ENCODE data around the gene DNAJC17. TPM values are rescaled to one million over a fixed set of nuclear protein-coding genes. Genes with fewer than 3 reads are reported as not detected.

Gene DNAJC17
- total and polyA plus RNA-seq, 12 donors = 9.9 to 62.1 (median 16.2) TPM

DNA sequence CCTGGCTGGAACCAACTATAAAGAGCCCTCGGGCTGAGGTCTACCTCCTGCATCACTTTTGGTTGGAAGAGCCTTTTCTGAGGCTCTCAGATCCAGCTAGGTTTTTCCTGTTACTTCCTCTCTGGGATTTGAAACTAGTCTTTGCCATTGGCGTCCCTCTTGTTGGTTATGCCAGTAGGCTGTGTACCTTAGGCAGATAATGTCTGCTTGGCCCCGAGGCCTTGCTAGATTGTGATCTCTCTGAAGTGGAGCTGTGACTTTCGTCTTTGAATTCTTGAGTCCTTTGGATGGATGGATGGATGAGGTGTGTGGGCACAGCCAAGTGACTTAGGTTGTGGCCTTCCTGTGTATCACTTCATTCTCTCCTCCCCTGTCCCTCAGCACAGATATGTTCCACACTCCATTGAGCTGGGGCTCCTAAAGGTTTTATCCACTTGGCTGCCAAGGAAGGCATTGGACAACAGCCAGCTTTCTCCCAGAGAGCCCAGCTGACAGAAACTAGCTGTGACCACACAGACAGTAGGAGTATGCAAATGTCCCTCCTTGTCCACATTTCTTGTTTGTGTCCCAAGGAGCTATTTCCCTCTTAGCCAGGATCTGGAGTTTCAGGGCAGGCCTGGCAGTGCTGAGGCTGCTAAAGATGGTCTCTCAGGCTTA, 7.9 kb upstream of the DNAJC17 start:
- Histone ChIP-seq H3K9me3 (no peaks in the 10 kb centered on the region), H3K4me3 (no peak overlapping the region), H3K36me3 (peaks cover 0 to 49% (median 26%) of the 10 kb centered on the region in 9 donors), H3K4me1 (peaks cover 0 to 12% (median 4%) of the 10 kb centered on the region in 9 donors), H3K27ac (no peak overlapping the region), H3K27me3 (no peaks in the 10 kb centered on the region)
- intact Hi-C loops (cut with DNase I) = no loop called here
- TF ChIP-seq, protein P1, sequence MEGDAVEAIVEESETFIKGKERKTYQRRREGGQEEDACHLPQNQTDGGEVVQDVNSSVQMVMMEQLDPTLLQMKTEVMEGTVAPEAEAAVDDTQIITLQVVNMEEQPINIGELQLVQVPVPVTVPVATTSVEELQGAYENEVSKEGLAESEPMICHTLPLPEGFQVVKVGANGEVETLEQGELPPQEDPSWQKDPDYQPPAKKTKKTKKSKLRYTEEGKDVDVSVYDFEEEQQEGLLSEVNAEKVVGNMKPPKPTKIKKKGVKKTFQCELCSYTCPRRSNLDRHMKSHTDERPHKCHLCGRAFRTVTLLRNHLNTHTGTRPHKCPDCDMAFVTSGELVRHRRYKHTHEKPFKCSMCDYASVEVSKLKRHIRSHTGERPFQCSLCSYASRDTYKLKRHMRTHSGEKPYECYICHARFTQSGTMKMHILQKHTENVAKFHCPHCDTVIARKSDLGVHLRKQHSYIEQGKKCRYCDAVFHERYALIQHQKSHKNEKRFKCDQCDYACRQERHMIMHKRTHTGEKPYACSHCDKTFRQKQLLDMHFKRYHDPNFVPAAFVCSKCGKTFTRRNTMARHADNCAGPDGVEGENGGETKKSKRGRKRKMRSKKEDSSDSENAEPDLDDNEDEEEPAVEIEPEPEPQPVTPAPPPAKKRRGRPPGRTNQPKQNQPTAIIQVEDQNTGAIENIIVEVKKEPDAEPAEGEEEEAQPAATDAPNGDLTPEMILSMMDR (IDR thresholded peaks at IDR 0.05) = no peak
- peak in 7 of 8 donors; percentile 16 to 73 (median 61) for ATAC-seq
- DNase-seq = peak in 1 of 2 donors; percentile 39
- WGBS, 2 donors = 65 to 74% methylated on average over 4 of the region's 4 CpGs

DNA sequence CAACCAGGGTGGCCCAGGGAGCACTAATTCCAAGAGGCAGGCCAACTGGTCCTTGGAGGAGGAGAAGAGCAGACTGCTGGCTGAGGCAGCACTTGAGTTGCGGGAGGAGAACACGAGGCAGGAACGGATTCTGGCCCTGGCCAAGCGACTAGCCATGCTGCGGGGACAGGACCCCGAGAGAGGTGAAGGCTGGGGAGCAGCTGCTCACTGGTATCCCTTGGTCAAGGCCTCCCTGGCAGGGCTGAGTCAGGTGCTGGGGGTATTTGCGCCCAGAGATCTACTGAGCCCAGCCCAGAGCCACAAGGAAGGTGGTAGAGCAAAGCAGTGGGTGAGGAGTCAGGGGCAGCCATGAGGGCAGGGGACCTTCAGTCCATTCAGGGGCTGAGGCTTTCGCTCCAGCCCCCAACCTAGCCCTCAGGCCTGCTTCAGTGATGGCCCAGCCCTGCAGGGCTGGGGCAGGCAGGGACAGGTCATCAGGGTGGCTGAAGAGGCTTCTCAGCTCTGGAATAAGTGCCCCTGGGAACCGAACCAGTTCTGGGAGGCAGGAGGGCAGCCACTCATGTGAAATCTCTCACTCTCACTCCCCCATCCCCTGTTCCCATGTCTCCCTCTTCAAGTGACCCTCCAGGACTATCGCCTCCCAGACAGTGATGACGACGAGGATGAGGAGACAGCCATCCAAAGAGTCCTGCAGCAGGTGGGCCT, 5.6 kb upstream of the DNAJC17 start:
- 95 to 97% methylated on average over 12 of the region's 12 CpGs for WGBS, 2 donors
- no peak for ATAC-seq
- DNase-seq = no peak
- Histone ChIP-seq H3K27ac (no peak overlapping the region), H3K36me3 (peaks cover 0 to 58% (median 26%) of the 10 kb centered on the region in 9 donors), H3K9me3 (no peaks in the 10 kb centered on the region), H3K4me1 (peaks cover 0 to 24% (median 14%) of the 10 kb centered on the region in 9 donors), H3K4me3 (no peak overlapping the region), H3K27me3 (no peaks in the 10 kb centered on the region)
- intact Hi-C loops (cut with DNase I) = no loop called here
- TF ChIP-seq, protein P1 (IDR thresholded peaks at IDR 0.05) = no peak

DNA sequence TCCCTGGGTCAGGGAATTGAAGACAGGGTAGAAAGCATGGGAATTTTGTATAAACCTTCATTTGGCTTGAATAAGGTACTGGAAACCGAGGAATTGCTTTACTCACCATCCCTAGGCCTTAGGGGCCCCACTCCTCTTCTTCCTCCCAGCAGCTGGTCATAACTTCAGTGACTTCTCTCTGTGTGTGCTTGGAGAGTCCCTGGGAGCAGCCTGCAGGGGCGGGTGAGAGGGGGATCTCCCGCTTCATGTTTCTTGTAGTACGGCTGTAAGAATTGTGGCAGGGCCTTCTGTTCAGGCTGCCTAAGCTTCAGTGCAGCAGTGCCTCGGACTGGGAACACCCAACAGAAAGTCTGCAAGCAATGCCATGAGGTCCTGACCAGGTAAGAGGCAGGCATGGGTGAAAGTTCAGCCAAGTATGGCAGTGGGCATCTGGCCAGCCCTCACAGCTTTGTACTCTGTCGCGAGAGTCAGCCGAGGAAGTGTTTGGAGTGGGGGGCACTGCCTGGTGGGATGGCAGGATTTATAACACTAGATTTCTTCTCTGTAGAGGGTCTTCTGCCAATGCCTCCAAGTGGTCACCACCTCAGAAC, 1.7 kb upstream of the DNAJC17 start:
- DNase-seq (no peak), ATAC-seq (no peak)
- no peaks in the 10 kb centered on the region for H3K27me3 ChIP-seq

More for the DNA sequence above, 1.7 kb upstream of the DNAJC17 start:
- WGBS, 2 donors = 70 to 87% methylated on average over 8 of the region's 8 CpGs
- TF ChIP-seq, protein P1 (IDR thresholded peaks at IDR 0.05) = no peak
- Histone ChIP-seq H3K4me1 (peaks cover 3 to 41% (median 23%) of the 10 kb centered on the region in 9 donors), H3K9me3 (no peaks in the 10 kb centered on the region), H3K36me3 (peaks cover 0 to 50% (median 19%) of the 10 kb centered on the region in 9 donors), H3K4me3 (no peak overlapping the region), H3K27ac (no peak overlapping the region)
- intact Hi-C loops (cut with DNase I) = loop anchor here in 1 of 10 donors (10.0 kb wide), 1 partner anchor 86 kb away; the partner anchor contains the start of gene VPS18
